OCI-LY3 (cell line): ENCODE results near the gene RAD51B.

Source experiments
- H2AFZ ChIP-seq: fragments of 200-600, 300-600 bp; shearing (Covaris generic); 2 replicates; pipeline ENCODE4 v1.6.0; 2014; ENCODE audit warnings: antibody characterized with exemption, low read depth, low read length
- H3K27ac ChIP-seq: fragments of 200-600, 300-600 bp; sonication (generic); 2 replicates; pipeline ENCODE4 v1.5.1; 2014; ENCODE audit warnings: mild to moderate bottlenecking, low read length, moderate library complexity, mixed read lengths
- H3K27me3 ChIP-seq: fragments of 200-600, 300-600 bp; sonication (generic); 2 replicates; pipeline ENCODE4 v1.6.1; 2014; ENCODE audit warnings: low read depth, low read length, mixed read lengths
- H3K36me3 ChIP-seq: fragments of 200-600, 300-600 bp; sonication (generic); replicated peaks from 2 replicates; pipeline ENCODE3; 2014; ENCODE audit warnings: low read depth, low read length, mixed read lengths
- H3K4me1 ChIP-seq: fragments of 300-600, 200-600 bp; sonication (generic); 2 replicates; pipeline ENCODE4 v1.6.1; 2014; ENCODE audit warnings: low read length, mixed read lengths
- H3K4me2 ChIP-seq: fragments of 200-600, 300-600 bp; sonication (generic); 2 replicates; pipeline ENCODE4 v1.6.1; 2014; ENCODE audit warnings: low read length, mixed read lengths
- H3K4me3 ChIP-seq: fragments of 300-600, 200-600 bp; sonication (generic); 2 replicates; pipeline ENCODE4 v1.5.1; 2014; ENCODE audit warnings: antibody characterized with exemption, mild to moderate bottlenecking, low read length, moderate library complexity
- H3K79me2 ChIP-seq: fragments of 300-600, 200-600 bp; shearing (Covaris generic); 2 replicates; pipeline ENCODE4 v1.6.1; 2014; ENCODE audit warnings: mild to moderate bottlenecking, low read length, mixed read lengths
- H3K9ac ChIP-seq: fragments of 300-600, 200-600 bp; shearing (Covaris generic); 2 replicates; pipeline ENCODE4 v1.6.0; 2014; ENCODE audit warnings: mild to moderate bottlenecking, low read length, moderate library complexity
- H3K9me3 ChIP-seq: fragments of 200-600, 300-600 bp; shearing (Covaris generic); 2 replicates; pipeline ENCODE4 v1.6.1; 2014; ENCODE audit warnings: low read length, mixed read lengths; ENCODE audit not compliant: insufficient read depth
- H4K20me1 ChIP-seq: fragments of 200-600, 300-600 bp; sonication (generic); 2 replicates; pipeline ENCODE4 v1.6.1; 2016; ENCODE audit warnings: low read length, mixed read lengths; ENCODE audit not compliant: insufficient read depth
- CTCF ChIP-seq: fragments of 200-600, 300-600 bp; sonication (generic); IDR thresholded peaks from 2 replicates; pipeline ENCODE4 v1.5.1; 2014; ENCODE audit warnings: antibody characterized with exemption, low read length, low read depth
- EZH2phosphoT487 ChIP-seq: fragments of 200-600 bp; shearing (Covaris generic); IDR thresholded peaks from 2 replicates; pipeline ENCODE4 v1.6.1; 2018; ENCODE audit warnings: antibody characterized with exemption, mixed run types, low read depth

Gene RAD51B

GRCh38 chr14:68232300-68233055, 412.9 kb downstream of the RAD51B start:
- H3K9ac ChIP-seq = no peak overlapping the region
- H2AFZ ChIP-seq = no peak overlapping the region
- H3K4me2 ChIP-seq = peak overlapping the region; percentile 35

GRCh38 chr14:68233101-68233784, 413.7 kb downstream of the RAD51B start:
- H3K36me3 ChIP-seq = no peaks in the 10 kb centered on the region
- peak overlapping the region; percentile 35; the same call in 1 of the 2 replicates for H3K4me2 ChIP-seq
- TF ChIP-seq EZH2phosphoT487 (no peak), CTCF (no peak)
- no peaks in the 10 kb centered on the region for H3K27me3 ChIP-seq
- H3K4me1 ChIP-seq = peaks cover 32% of the 10 kb centered on the region
- H3K79me2 ChIP-seq = no peaks in the 10 kb centered on the region
- no peak overlapping the region for H2AFZ ChIP-seq
- H3K9ac ChIP-seq = no peak overlapping the region
- H3K27ac ChIP-seq = no peak overlapping the region
- no peaks in the 10 kb centered on the region for H4K20me1 ChIP-seq
- H3K4me3 ChIP-seq = no peak overlapping the region
- H3K9me3 ChIP-seq = no peaks in the 10 kb centered on the region

More at GRCh38 chr14:68232300-68233055, 412.9 kb downstream of the RAD51B start:
- no peak for TF ChIP-seq EZH2phosphoT487
- Histone ChIP-seq H3K4me1 (peaks cover 27% of the 10 kb centered on the region), H3K9me3 (no peaks in the 10 kb centered on the region), H3K36me3 (no peaks in the 10 kb centered on the region), H3K4me3 (no peak overlapping the region; the same call in 1 of the 2 replicates), H4K20me1 (no peaks in the 10 kb centered on the region), H3K27ac (no peak overlapping the region), H3K79me2 (no peaks in the 10 kb centered on the region), H3K27me3 (no peaks in the 10 kb centered on the region)

GRCh38 chr14:68234101-68234905, 414.7 kb downstream of the RAD51B start:
- no peaks in the 10 kb centered on the region for H3K79me2 ChIP-seq
- no peaks in the 10 kb centered on the region for H3K36me3 ChIP-seq
- peaks cover 32% of the 10 kb centered on the region for H3K4me1 ChIP-seq
- no peak overlapping the region for H3K9ac ChIP-seq
- TF ChIP-seq EZH2phosphoT487 = no peak
- TF ChIP-seq CTCF = no peak
- no peaks in the 10 kb centered on the region for H4K20me1 ChIP-seq
- no peak overlapping the region for H3K27ac ChIP-seq
- H2AFZ ChIP-seq = no peak overlapping the region
- no peak overlapping the region for H3K4me3 ChIP-seq
- H3K4me2 ChIP-seq = no peak overlapping the region
- H3K9me3 ChIP-seq = no peaks in the 10 kb centered on the region
- H3K27me3 ChIP-seq = no peaks in the 10 kb centered on the region

- no peak for TF ChIP-seq CTCF
- TF ChIP-seq EZH2phosphoT487 = no peak
- Histone ChIP-seq H3K27ac (no peak overlapping the region), H4K20me1 (no peaks in the 10 kb centered on the region), H3K9ac (no peak overlapping the region), H3K4me3 (no peak overlapping the region), H3K4me1 (peaks cover 32% of the 10 kb centered on the region), H3K4me2 (no peak overlapping the region), H3K36me3 (no peaks in the 10 kb centered on the region), H3K9me3 (no peaks in the 10 kb centered on the region), H3K27me3 (no peaks in the 10 kb centered on the region), H3K79me2 (no peaks in the 10 kb centered on the region), H2AFZ (no peak overlapping the region)
Measured at GRCh38 chr14:68235011-68235410, 415.4 kb downstream of the RAD51B start.
